ENCODE measurements around the gene IFNL4.

DNA sequence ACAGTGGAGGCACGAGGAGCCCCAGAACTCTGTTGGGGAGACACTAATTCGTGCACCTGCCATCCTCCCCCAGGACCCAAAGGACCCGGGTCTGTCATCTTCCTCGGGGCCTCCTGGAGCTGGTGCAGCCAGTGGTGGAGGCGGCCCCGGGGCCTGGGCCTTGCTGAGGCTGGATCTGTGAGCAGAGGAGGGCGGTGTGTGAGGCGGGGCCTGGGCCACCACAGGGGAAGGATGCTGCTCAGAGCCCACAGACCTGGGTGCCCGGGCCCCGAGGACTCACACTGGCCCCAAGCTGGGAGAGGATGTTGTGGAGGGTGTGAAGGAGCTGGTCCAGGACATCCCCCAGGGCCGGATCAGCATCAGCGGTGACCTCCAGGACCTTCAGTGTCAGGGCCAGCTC lies 12.1 kb downstream of the IFNL4 start:
- TF ChIP-seq, protein P1, sequence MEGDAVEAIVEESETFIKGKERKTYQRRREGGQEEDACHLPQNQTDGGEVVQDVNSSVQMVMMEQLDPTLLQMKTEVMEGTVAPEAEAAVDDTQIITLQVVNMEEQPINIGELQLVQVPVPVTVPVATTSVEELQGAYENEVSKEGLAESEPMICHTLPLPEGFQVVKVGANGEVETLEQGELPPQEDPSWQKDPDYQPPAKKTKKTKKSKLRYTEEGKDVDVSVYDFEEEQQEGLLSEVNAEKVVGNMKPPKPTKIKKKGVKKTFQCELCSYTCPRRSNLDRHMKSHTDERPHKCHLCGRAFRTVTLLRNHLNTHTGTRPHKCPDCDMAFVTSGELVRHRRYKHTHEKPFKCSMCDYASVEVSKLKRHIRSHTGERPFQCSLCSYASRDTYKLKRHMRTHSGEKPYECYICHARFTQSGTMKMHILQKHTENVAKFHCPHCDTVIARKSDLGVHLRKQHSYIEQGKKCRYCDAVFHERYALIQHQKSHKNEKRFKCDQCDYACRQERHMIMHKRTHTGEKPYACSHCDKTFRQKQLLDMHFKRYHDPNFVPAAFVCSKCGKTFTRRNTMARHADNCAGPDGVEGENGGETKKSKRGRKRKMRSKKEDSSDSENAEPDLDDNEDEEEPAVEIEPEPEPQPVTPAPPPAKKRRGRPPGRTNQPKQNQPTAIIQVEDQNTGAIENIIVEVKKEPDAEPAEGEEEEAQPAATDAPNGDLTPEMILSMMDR (IDR thresholded peaks at IDR 0.05; ENCODE audit: low read length) = no peak
- TF ChIP-seq EZH2 (IDR thresholded peaks at IDR 0.05; ENCODE audit: borderline replicate concordance, low read length) = no peak

All from OCI-LY1 (cell line).